ENCODE measurements around the gene HOXD4. TPM values are rescaled to one million over a fixed set of nuclear protein-coding genes. Genes with fewer than 3 reads are reported as not detected.

The HOXD4 gene
- total and polyA plus RNA-seq, 3 experiments from 2014 or later = not detected

GRCh38 chr2:176131848-176132158 is 19.5 kb upstream of the HOXD4 start:
- Histone ChIP-seq H3K9me3 (ENCODE audit: low read length) (no peaks in the 10 kb centered on the region), H3K27me3 (ENCODE audit: insufficient read depth, low read length, poor library complexity, severe bottlenecking) (peaks cover 87% of the 10 kb centered on the region), H3K27ac (ENCODE audit: low read depth, low read length) (no peak overlapping the region), H3K4me3 (ENCODE audit: low read length) (no peak overlapping the region), H3K36me3 (ENCODE audit: insufficient read depth, low read length) (no peaks in the 10 kb centered on the region), H3K4me1 (ENCODE audit: insufficient read depth, low read length) (peaks cover 32% of the 10 kb centered on the region)
- ChIA-PET CTCF (interaction anchor here (1.2 to 2.4 kb wide), 8 partner anchors 10 to 1017 kb away, joined by 3 to 14 read pairs (median 4); partner anchors contain the start of gene HOXD9), POLR2A (no interaction called here)
- Mint-ChIP-seq H3K27ac (peak overlapping the region in 1 of 8 donors; percentile 13), H3K27me3 (peaks cover 76 to 85% of the 10 kb centered on the region in 2 donors), H3K4me3 (peak overlapping the region in 6 of 7 donors; percentile 77 to 89 (median 82)), H3K36me3 (no peaks in the 10 kb centered on the region), H3K9me3 (peaks cover 5 to 38% (median 23%) of the 10 kb centered on the region in 5 donors), H3K4me1 (peaks cover 35 to 58% (median 49%) of the 10 kb centered on the region in 3 donors)
- DNase-seq = no peak

GRCh38 chr2:176132205-176133171 is 18.9 kb upstream of the HOXD4 start:
- H3K27ac Mint-ChIP-seq = peak overlapping the region in 3 of 8 donors; percentile 13 to 65 (median 29)
- CTCF ChIA-PET = interaction anchor here (0.8 to 2.4 kb wide), 9 partner anchors 10 to 1016 kb away, joined by 3 to 14 read pairs (median 3); partner anchors contain the start of gene HOXD9

GRCh38 chr2:176133389-176133788 is 18.0 kb upstream of the HOXD4 start:
- no peak overlapping the region for H3K27ac ChIP-seq (ENCODE audit: low read depth, low read length)
- H3K36me3 ChIP-seq (ENCODE audit: insufficient read depth, low read length) = no peaks in the 10 kb centered on the region
- DNase-seq = no peak
- ChIA-PET CTCF (interaction anchor here (2.0 kb wide), 1 partner anchor 1015 kb away, joined by 9 read pairs; no protein-coding TSS in a partner anchor), POLR2A (no interaction called here)
- Mint-ChIP-seq H3K4me1 (peaks cover 30 to 51% (median 49%) of the 10 kb centered on the region in 3 donors), H3K9me3 (peaks cover 8 to 42% (median 26%) of the 10 kb centered on the region in 5 donors), H3K36me3 (no peaks in the 10 kb centered on the region), H3K4me3 (peak overlapping the region in 1 of 7 donors; percentile 37), H3K27me3 (peaks cover 78 to 85% of the 10 kb centered on the region in 2 donors), H3K27ac (peak overlapping the region in 1 of 8 donors; percentile 10)
- peaks cover 31% of the 10 kb centered on the region for H3K4me1 ChIP-seq (ENCODE audit: insufficient read depth, low read length)
- H3K4me3 ChIP-seq (ENCODE audit: low read length) = no peak overlapping the region
- H3K27me3 ChIP-seq (ENCODE audit: insufficient read depth, low read length, poor library complexity, severe bottlenecking) = peaks cover 89% of the 10 kb centered on the region
- H3K9me3 ChIP-seq (ENCODE audit: low read length) = peaks cover 4% of the 10 kb centered on the region

More at GRCh38 chr2:176132205-176133171, 18.9 kb upstream of the HOXD4 start:
- H3K36me3 Mint-ChIP-seq = no peaks in the 10 kb centered on the region
- Histone ChIP-seq H3K27me3 (ENCODE audit: insufficient read depth, low read length, poor library complexity, severe bottlenecking) (peaks cover 89% of the 10 kb centered on the region), H3K27ac (ENCODE audit: low read depth, low read length) (no peak overlapping the region), H3K36me3 (ENCODE audit: insufficient read depth, low read length) (no peaks in the 10 kb centered on the region), H3K4me3 (ENCODE audit: low read length) (peak overlapping the region; percentile 37), H3K9me3 (ENCODE audit: low read length) (no peaks in the 10 kb centered on the region), H3K4me1 (ENCODE audit: insufficient read depth, low read length) (peaks cover 35% of the 10 kb centered on the region)
- peaks cover 34 to 56% (median 55%) of the 10 kb centered on the region in 3 donors for H3K4me1 Mint-ChIP-seq
- H3K4me3 Mint-ChIP-seq = peak overlapping the region; percentile 45 to 89 (median 81)
- H3K9me3 Mint-ChIP-seq = peaks cover 5 to 41% (median 23%) of the 10 kb centered on the region in 5 donors
- H3K27me3 Mint-ChIP-seq = peaks cover 78 to 85% of the 10 kb centered on the region in 2 donors
- peak in 1 of 5 donors; percentile 27 for DNase-seq
- POLR2A ChIA-PET = no interaction called here

GRCh38 chr2:176134035-176134434 is 17.3 kb upstream of the HOXD4 start:
- Mint-ChIP-seq H3K27ac (peak overlapping the region in 1 of 8 donors; percentile 10), H3K9me3 (peaks cover 13 to 44% (median 30%) of the 10 kb centered on the region in 5 donors), H3K4me3 (no peak overlapping the region), H3K36me3 (no peaks in the 10 kb centered on the region), H3K4me1 (peaks cover 28 to 50% (median 44%) of the 10 kb centered on the region in 3 donors), H3K27me3 (peaks cover 78 to 85% of the 10 kb centered on the region in 2 donors)
- peaks cover 89% of the 10 kb centered on the region for H3K27me3 ChIP-seq (ENCODE audit: insufficient read depth, low read length, poor library complexity, severe bottlenecking)
- ChIA-PET POLR2A (no interaction called here), CTCF (no interaction called here)
- H3K9me3 ChIP-seq (ENCODE audit: low read length) = peaks cover 4% of the 10 kb centered on the region
- H3K4me3 ChIP-seq (ENCODE audit: low read length) = no peak overlapping the region
- no peak for DNase-seq
- H3K27ac ChIP-seq (ENCODE audit: low read depth, low read length) = no peak overlapping the region
- peaks cover 29% of the 10 kb centered on the region for H3K4me1 ChIP-seq (ENCODE audit: insufficient read depth, low read length)
- no peaks in the 10 kb centered on the region for H3K36me3 ChIP-seq (ENCODE audit: insufficient read depth, low read length)

GRCh38 chr2:176135035-176135440 is 16.3 kb upstream of the HOXD4 start:
- Mint-ChIP-seq H3K4me1 (peaks cover 31 to 53% (median 49%) of the 10 kb centered on the region in 3 donors), H3K9me3 (peaks cover 17 to 43% (median 34%) of the 10 kb centered on the region in 5 donors), H3K27me3 (peaks cover 82 to 92% of the 10 kb centered on the region in 2 donors), H3K4me3 (peak overlapping the region in 4 of 7 donors; percentile 22 to 84 (median 50)), H3K27ac (peak overlapping the region in 2 of 8 donors; percentile 37 to 50), H3K36me3 (no peaks in the 10 kb centered on the region)
- peaks cover 4% of the 10 kb centered on the region for H3K9me3 ChIP-seq (ENCODE audit: low read length)
- POLR2A ChIA-PET = no interaction called here
- no peaks in the 10 kb centered on the region for H3K36me3 ChIP-seq (ENCODE audit: insufficient read depth, low read length)
- H3K4me3 ChIP-seq (ENCODE audit: low read length) = no peak overlapping the region
- DNase-seq = no peak
- peaks cover 28% of the 10 kb centered on the region for H3K4me1 ChIP-seq (ENCODE audit: insufficient read depth, low read length)
- CTCF ChIA-PET = no interaction called here
- H3K27ac ChIP-seq (ENCODE audit: low read depth, low read length) = no peak overlapping the region
- H3K27me3 ChIP-seq (ENCODE audit: insufficient read depth, low read length, poor library complexity, severe bottlenecking) = peaks cover 92% of the 10 kb centered on the region

- H3K9me3 ChIP-seq (ENCODE audit: low read length) = peaks cover 4% of the 10 kb centered on the region
- no peak overlapping the region for H3K27ac ChIP-seq (ENCODE audit: low read depth, low read length)
- ChIA-PET CTCF (no interaction called here), POLR2A (interaction anchor here (0.7 kb wide), 1 partner anchor 57 kb away, joined by 4 read pairs; no protein-coding TSS in a partner anchor)
- H3K36me3 Mint-ChIP-seq = no peaks in the 10 kb centered on the region
- H3K36me3 ChIP-seq (ENCODE audit: insufficient read depth, low read length) = no peaks in the 10 kb centered on the region
- peaks cover 30 to 50% (median 47%) of the 10 kb centered on the region in 3 donors for H3K4me1 Mint-ChIP-seq
- H3K4me3 Mint-ChIP-seq = peak overlapping the region; percentile 41 to 74 (median 57)
- H3K4me3 ChIP-seq (ENCODE audit: low read length) = no peak overlapping the region
- H3K27me3 Mint-ChIP-seq = peaks cover 85 to 93% of the 10 kb centered on the region in 2 donors
- DNase-seq = no peak
- peaks cover 35% of the 10 kb centered on the region for H3K4me1 ChIP-seq (ENCODE audit: insufficient read depth, low read length)
- H3K27ac Mint-ChIP-seq = no peak overlapping the region
- H3K27me3 ChIP-seq (ENCODE audit: insufficient read depth, low read length, poor library complexity, severe bottlenecking) = peaks cover 92% of the 10 kb centered on the region
- H3K9me3 Mint-ChIP-seq = peaks cover 12 to 39% (median 28%) of the 10 kb centered on the region in 5 donors
Measured at GRCh38 chr2:176136374-176137251, 14.7 kb upstream of the HOXD4 start.

- peak overlapping the region in 4 of 7 donors; percentile 1 to 68 (median 16) for H3K4me3 Mint-ChIP-seq
- peaks cover 92% of the 10 kb centered on the region for H3K27me3 ChIP-seq (ENCODE audit: insufficient read depth, low read length, poor library complexity, severe bottlenecking)
Measured at GRCh38 chr2:176137252-176137580, 14.1 kb upstream of the HOXD4 start.

More at GRCh38 chr2:176137252-176137580, 14.1 kb upstream of the HOXD4 start:
- Mint-ChIP-seq H3K27me3 (peaks cover 86 to 93% of the 10 kb centered on the region in 2 donors), H3K36me3 (no peaks in the 10 kb centered on the region), H3K9me3 (peaks cover 12 to 36% (median 27%) of the 10 kb centered on the region in 5 donors), H3K4me1 (peaks cover 25 to 45% (median 43%) of the 10 kb centered on the region in 3 donors), H3K27ac (no peak overlapping the region)
- H3K4me1 ChIP-seq (ENCODE audit: insufficient read depth, low read length) = peaks cover 32% of the 10 kb centered on the region
- no peak overlapping the region for H3K27ac ChIP-seq (ENCODE audit: low read depth, low read length)
- POLR2A ChIA-PET = interaction anchor here (0.7 kb wide), 1 partner anchor 58 kb away, joined by 4 read pairs; no protein-coding TSS in a partner anchor
- H3K36me3 ChIP-seq (ENCODE audit: insufficient read depth, low read length) = no peaks in the 10 kb centered on the region
- no peak for DNase-seq
- peaks cover 4% of the 10 kb centered on the region for H3K9me3 ChIP-seq (ENCODE audit: low read length)
- CTCF ChIA-PET = no interaction called here
- no peak overlapping the region for H3K4me3 ChIP-seq (ENCODE audit: low read length)
